ENCODE data around the gene IQSEC3. TPM values are rescaled to one million over a fixed set of nuclear protein-coding genes. Genes with fewer than 3 reads are reported as not detected.
"Not testable (repeated sequence)": the region's sequence is repeated elsewhere in the genome, so short reads cannot be mapped to it uniquely, and the experiment has no call there.

IQSEC3 gene
- total RNA-seq, 1 donor from 2014 or later, result 4.1 TPM

- FAIRE-seq (no peak), DNase-seq (ENCODE audit: low spot score in 2 of 2) (no peak)
These were observed 107.6 kb downstream of the IQSEC3 start for GRCh38 chr12:174124-174523.

GRCh38 chr12:174596-174995 is 108.0 kb downstream of the IQSEC3 start:
- no peak for DNase-seq (ENCODE audit: low spot score in 2 of 2)
- no peak for FAIRE-seq

GRCh38 chr12:175250-175649 is 108.7 kb downstream of the IQSEC3 start:
- DNase-seq (ENCODE audit: low spot score in 2 of 2) (peak in 1 of 2 donors; percentile 58), FAIRE-seq (no peak)

GRCh38 chr12:175759-176158 is 109.2 kb downstream of the IQSEC3 start:
- no peak for FAIRE-seq

GRCh38 chr12:176321-177181 is 110.0 kb downstream of the IQSEC3 start:
- DNase-seq (ENCODE audit: low spot score in 2 of 2) (peak in 1 of 2 donors; percentile 70), FAIRE-seq (no peak)

More at GRCh38 chr12:175759-176158, 109.2 kb downstream of the IQSEC3 start:
- no peak for DNase-seq (ENCODE audit: low spot score in 2 of 2)

GRCh38 chr12:177336-177979 is 110.9 kb downstream of the IQSEC3 start:
- FAIRE-seq, result no peak
- DNase-seq (ENCODE audit: low spot score in 2 of 2), result no peak

- DNase-seq (ENCODE audit: low spot score in 2 of 2) (no peak), FAIRE-seq (no peak)
These were observed 111.6 kb downstream of the IQSEC3 start for GRCh38 chr12:177980-178828.

- DNase-seq (ENCODE audit: low spot score in 2 of 2) (no peak), FAIRE-seq (no peak)
These were observed 112.2 kb downstream of the IQSEC3 start for GRCh38 chr12:178829-179109.

- FAIRE-seq (no peak), DNase-seq (ENCODE audit: low spot score in 2 of 2) (no peak)
These were observed 112.7 kb downstream of the IQSEC3 start for GRCh38 chr12:179131-179884.

GRCh38 chr12:179885-180284 is 113.3 kb downstream of the IQSEC3 start:
- FAIRE-seq, result no peak
- no peak for DNase-seq (ENCODE audit: low spot score in 2 of 2)

- no peak for FAIRE-seq
- peak in 1 of 2 donors; percentile 57 for DNase-seq (ENCODE audit: low spot score in 2 of 2)
These were observed 113.9 kb downstream of the IQSEC3 start for GRCh38 chr12:180445-180844.

- DNase-seq (ENCODE audit: low spot score in 2 of 2), result no peak
- FAIRE-seq, result no peak
These were observed 115.4 kb downstream of the IQSEC3 start for GRCh38 chr12:181921-182320.

- FAIRE-seq (no peak), DNase-seq (ENCODE audit: low spot score in 2 of 2) (no peak)
These were observed 115.9 kb downstream of the IQSEC3 start for GRCh38 chr12:182381-182892.

GRCh38 chr12:184811-185575 is 118.4 kb downstream of the IQSEC3 start:
- DNase-seq (ENCODE audit: low spot score in 2 of 2) (no peak), FAIRE-seq (no peak)

GRCh38 chr12:185576-185955 is 119.0 kb downstream of the IQSEC3 start:
- DNase-seq (ENCODE audit: low spot score in 2 of 2) (no peak), FAIRE-seq (no peak)

- no peak for DNase-seq (ENCODE audit: low spot score in 2 of 2)
- no peak for FAIRE-seq
These were observed 119.5 kb downstream of the IQSEC3 start for GRCh38 chr12:186006-186625.

- DNase-seq (ENCODE audit: low spot score in 2 of 2); FAIRE-seq: not testable (repeated sequence)
These were observed 121.7 kb downstream of the IQSEC3 start for GRCh38 chr12:187986-188909.

Data from frontal cortex (tissue), 4 donors.